ENCODE data around the gene SUSD4. TPM values are rescaled to one million over a fixed set of nuclear protein-coding genes. Genes with fewer than 3 reads are reported as not detected.

The SUSD4 gene
- total RNA-seq, 4 donors from 2014 or later = 1.1 to 3.3 (median 1.8) TPM

DNA sequence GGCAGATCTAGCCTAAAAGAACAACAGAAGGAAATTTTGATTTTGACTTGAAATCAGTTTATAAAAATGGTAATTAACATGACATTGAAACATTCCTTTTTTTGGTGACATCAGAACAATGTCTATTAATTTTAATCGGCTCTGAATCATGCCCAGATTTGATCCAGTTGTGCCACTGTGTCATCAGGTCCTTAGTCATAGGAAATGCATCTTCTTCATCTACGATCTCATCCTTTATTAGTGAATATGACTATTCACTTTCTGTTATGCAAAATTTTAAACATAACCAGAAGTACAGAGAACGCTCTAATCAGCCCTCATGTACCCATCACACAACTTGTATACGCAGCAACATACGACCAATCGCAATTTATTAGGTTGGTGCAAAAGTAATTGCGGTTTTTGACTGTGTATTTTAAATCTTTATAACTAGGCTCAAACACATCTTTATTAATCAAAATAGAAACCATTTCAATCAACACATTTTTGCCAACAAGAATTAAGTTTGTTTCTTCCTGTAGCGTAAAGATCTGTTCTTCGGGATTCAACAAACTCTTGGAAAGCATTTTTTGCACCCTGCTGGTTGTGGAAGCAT, 180.6 kb downstream of the SUSD4 start:
- intact Hi-C loops (cut with DNase I) = no loop called here
- Histone ChIP-seq H3K27ac (replicated peaks in 1 of 4) (no peak overlapping the region), H3K36me3 (no peaks in the 10 kb centered on the region), H3K4me3 (no peak overlapping the region), H3K27me3 (no peaks in the 10 kb centered on the region), H3K4me1 (peaks cover 3 to 13% (median 4%) of the 10 kb centered on the region in 4 donors), H3K9me3 (no peaks in the 10 kb centered on the region)
- 86% methylated on average over 9 of the region's 9 CpGs for WGBS
- TF ChIP-seq, protein P1, sequence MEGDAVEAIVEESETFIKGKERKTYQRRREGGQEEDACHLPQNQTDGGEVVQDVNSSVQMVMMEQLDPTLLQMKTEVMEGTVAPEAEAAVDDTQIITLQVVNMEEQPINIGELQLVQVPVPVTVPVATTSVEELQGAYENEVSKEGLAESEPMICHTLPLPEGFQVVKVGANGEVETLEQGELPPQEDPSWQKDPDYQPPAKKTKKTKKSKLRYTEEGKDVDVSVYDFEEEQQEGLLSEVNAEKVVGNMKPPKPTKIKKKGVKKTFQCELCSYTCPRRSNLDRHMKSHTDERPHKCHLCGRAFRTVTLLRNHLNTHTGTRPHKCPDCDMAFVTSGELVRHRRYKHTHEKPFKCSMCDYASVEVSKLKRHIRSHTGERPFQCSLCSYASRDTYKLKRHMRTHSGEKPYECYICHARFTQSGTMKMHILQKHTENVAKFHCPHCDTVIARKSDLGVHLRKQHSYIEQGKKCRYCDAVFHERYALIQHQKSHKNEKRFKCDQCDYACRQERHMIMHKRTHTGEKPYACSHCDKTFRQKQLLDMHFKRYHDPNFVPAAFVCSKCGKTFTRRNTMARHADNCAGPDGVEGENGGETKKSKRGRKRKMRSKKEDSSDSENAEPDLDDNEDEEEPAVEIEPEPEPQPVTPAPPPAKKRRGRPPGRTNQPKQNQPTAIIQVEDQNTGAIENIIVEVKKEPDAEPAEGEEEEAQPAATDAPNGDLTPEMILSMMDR (IDR thresholded peaks at IDR 0.05) = no peak
- TF ChIP-seq POLR2A (IDR thresholded peaks at IDR 0.05; ENCODE audit: low read depth) (no peak), EP300 (IDR thresholded peaks at IDR 0.05) (no peak), POLR2AphosphoS5 (IDR thresholded peaks at IDR 0.05) (no peak)
- no peak for DNase-seq (ENCODE audit: extremely low spot score)

DNA sequence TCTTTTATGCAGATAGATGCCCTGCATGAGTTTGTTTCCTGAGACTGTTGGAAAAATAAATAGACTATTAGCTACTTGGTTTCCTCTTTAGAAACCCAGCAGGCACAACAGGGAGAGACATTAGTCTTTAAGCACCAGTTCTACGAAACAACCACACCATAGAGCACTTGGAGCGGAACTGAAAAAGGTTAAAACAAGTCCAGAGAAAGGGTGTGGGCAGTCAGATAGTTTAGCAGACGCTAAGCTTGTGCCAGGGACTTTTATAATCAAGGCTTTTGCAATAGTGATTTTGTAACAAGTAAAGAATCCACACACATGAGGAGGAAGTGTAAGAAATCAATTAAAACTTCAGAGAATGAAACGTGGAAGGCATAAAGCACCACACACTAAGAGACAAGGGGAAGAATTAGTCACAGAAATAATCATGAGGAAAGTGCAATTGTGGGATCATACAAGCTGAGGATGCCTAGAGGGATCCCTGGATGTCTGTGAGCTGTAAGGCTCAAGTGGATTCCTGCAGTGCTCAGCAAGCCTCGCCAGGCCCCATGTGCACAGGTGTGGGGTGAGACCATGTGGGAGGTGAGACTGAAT, 183.2 kb downstream of the SUSD4 start:
- Histone ChIP-seq H3K36me3 (no peaks in the 10 kb centered on the region), H3K4me1 (peaks cover 3 to 13% (median 4%) of the 10 kb centered on the region in 4 donors), H3K27me3 (no peaks in the 10 kb centered on the region), H3K9me3 (no peaks in the 10 kb centered on the region), H3K27ac (replicated peaks in 1 of 4) (peak overlapping the region in 3 of 4 donors; percentile 26 to 56 (median 31)), H3K4me3 (no peak overlapping the region)
- whole genome bisulfite sequencing = 46% methylated on average over 5 of the region's 5 CpGs
- DNase-seq (ENCODE audit: extremely low spot score) = peak; percentile 5
- TF ChIP-seq POLR2AphosphoS5 (IDR thresholded peaks at IDR 0.05) (peak; percentile 37 to 44), POLR2A (IDR thresholded peaks at IDR 0.05; ENCODE audit: low read depth) (no peak)
- intact Hi-C loops (cut with DNase I) = no loop called here

DNA sequence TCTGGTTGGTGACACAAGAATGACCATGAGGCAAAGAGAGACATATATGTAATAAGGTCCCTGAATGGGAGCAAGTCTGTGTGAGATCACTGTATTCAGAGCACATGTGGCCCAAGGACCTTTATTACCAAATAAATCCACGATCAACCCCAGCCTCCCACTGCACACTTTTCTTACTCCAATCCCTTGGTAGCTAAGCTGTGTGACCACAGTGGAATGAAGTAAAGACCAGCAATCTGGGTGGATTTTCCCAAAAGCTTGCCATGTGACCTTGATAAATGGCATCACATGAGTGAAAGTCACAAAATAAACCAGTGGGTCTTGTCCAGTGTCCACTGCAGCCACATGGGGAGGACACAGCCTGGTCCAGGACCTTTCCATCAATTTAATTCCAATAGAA, 184.2 kb downstream of the SUSD4 start:
- WGBS = 50% methylated on average over 1 of the region's 1 CpG
- no peaks in the 10 kb centered on the region for H3K36me3 ChIP-seq
- H3K27ac ChIP-seq (replicated peaks in 1 of 4) = no peak overlapping the region

DNA sequence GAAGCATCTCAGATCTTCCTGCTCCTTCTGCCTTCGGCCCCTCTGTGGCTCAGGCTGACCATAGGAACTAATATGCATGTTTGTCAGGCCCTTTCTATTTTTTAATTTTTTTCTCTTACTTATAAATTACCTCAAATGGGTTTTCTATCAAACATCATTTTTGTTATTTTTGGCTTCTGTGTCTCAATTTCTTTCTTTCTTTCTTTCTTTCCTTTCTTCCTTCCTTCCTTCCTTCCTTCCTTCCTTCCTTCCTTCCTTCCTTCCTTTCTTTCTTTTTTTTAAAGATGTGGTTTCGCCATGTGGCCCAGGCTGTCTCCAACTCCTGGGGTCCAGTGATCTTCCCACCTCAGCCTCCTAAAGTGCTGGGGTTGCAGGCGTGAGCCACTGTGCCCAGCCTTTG, 184.7 kb downstream of the SUSD4 start:
- Histone ChIP-seq H3K27me3 (no peaks in the 10 kb centered on the region), H3K4me1 (peaks cover 3 to 13% (median 4%) of the 10 kb centered on the region in 4 donors), H3K9me3 (no peaks in the 10 kb centered on the region), H3K36me3 (no peaks in the 10 kb centered on the region), H3K4me3 (no peak overlapping the region), H3K27ac (replicated peaks in 1 of 4) (no peak overlapping the region)
- intact Hi-C loops (cut with DNase I) = no loop called here
- TF ChIP-seq, protein P1 (IDR thresholded peaks at IDR 0.05) = no peak
- TF ChIP-seq POLR2AphosphoS5 (IDR thresholded peaks at IDR 0.05) (no peak), EP300 (IDR thresholded peaks at IDR 0.05) (no peak), POLR2A (IDR thresholded peaks at IDR 0.05; ENCODE audit: low read depth) (no peak)
- WGBS = 96% methylated on average over 3 of the region's 3 CpGs
- no peak for DNase-seq (ENCODE audit: extremely low spot score)

More for the DNA sequence above, 184.2 kb downstream of the SUSD4 start:
- Histone ChIP-seq H3K4me1 (peaks cover 3 to 13% (median 4%) of the 10 kb centered on the region in 4 donors), H3K4me3 (no peak overlapping the region), H3K9me3 (no peaks in the 10 kb centered on the region), H3K27me3 (no peaks in the 10 kb centered on the region)
- TF ChIP-seq EP300 (IDR thresholded peaks at IDR 0.05) = no peak
- TF ChIP-seq, protein P1 (IDR thresholded peaks at IDR 0.05) = no peak
- TF ChIP-seq POLR2A (IDR thresholded peaks at IDR 0.05; ENCODE audit: low read depth) = no peak
- no peak for TF ChIP-seq POLR2AphosphoS5 (IDR thresholded peaks at IDR 0.05)
- no peak for DNase-seq (ENCODE audit: extremely low spot score)
- intact Hi-C loops (cut with DNase I) = no loop called here

DNA sequence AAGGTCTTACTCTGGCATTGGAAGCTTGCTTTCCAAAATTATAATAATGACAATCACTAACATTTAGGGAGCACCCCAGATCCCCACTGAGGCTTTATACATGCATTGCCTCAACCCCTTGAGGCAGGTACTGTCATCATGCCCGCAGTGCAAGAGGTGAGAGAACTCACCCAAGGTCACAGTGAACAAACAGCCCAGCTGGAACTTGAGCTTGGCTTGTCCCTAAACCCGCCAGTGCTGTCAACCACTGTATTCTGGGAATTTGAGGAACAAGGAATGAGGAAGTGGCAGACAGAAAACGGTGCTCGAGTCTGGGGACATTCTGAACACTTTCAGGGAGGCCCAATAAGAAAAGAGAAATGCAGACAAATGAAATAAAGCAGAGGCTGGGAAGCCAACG, 186.3 kb downstream of the SUSD4 start:
- no peak overlapping the region for H3K4me3 ChIP-seq
- no peaks in the 10 kb centered on the region for H3K27me3 ChIP-seq
- H3K27ac ChIP-seq (replicated peaks in 1 of 4) = peak overlapping the region in 2 of 4 donors; percentile 20 to 45
- TF ChIP-seq POLR2AphosphoS5 (IDR thresholded peaks at IDR 0.05) (peak in 1 of 2 donors; percentile 26), EP300 (IDR thresholded peaks at IDR 0.05) (no peak), POLR2A (IDR thresholded peaks at IDR 0.05; ENCODE audit: low read depth) (no peak)
- DNase-seq (ENCODE audit: extremely low spot score) = no peak
- intact Hi-C loops (cut with DNase I) = no loop called here
- no peaks in the 10 kb centered on the region for H3K9me3 ChIP-seq
- no peaks in the 10 kb centered on the region for H3K36me3 ChIP-seq
- peaks cover 3 to 13% (median 4%) of the 10 kb centered on the region in 4 donors for H3K4me1 ChIP-seq
- WGBS = 52% methylated on average over 4 of the region's 5 CpGs
